ENCODE measurements around the gene FMNL1.
"Not testable (repeated sequence)": the region's sequence is repeated elsewhere in the genome, so short reads cannot be mapped to it uniquely, and the experiment has no call there.

The FMNL1 gene

GRCh38 chr17:45234641-45235415 is 13.1 kb downstream of the FMNL1 start:
- in situ Hi-C loops (cut with HindIII; ENCODE audit: low sequenced_read_pairs) = no loop called here

DNA sequence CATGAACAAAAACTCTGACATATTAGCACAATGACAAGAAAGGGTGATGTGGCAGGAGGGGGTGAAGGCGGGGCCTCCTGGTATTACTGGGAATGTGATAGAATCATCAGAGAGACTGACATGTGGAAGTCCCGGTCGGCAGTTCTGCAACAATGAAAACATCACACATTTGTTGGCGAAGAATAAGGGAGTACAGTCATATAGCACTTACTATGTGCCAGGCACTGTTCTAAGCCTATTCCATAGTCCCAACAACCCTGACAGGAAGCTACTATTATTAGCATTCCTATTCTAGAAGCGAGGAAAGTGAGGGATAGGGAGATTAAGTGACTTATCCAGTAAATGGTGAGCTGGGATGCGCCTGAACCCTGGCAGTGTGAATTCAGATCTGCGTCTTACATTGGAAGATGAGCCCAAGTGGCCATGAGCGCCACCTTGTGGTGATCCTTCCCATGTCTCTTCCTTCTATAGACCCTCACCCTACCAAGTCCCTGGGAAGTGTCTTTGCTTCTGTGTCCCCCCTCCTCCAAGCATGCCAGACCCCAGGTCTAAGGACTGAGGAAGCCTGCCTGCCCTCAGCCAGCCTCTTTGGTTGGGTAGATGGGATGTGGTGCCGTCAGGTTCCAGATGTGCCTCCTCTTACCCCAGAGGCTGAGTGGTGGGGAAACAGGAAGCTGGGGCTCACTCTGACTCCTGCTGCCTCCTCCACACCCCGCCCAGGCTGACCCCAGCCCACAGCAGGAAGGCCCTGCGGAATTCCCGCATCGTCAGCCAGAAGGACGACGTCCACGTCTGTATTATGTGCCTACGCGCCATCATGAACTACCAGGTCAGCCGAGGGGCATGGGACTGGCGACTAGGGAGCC is 14.0 kb downstream of the FMNL1 start:
- in situ Hi-C loops (cut with HindIII; ENCODE audit: low sequenced_read_pairs) = no loop called here

- in situ Hi-C loops (cut with HindIII; ENCODE audit: low sequenced_read_pairs) = no loop called here
These were observed 14.6 kb downstream of the FMNL1 start for GRCh38 chr17:45236282-45236606.

DNA sequence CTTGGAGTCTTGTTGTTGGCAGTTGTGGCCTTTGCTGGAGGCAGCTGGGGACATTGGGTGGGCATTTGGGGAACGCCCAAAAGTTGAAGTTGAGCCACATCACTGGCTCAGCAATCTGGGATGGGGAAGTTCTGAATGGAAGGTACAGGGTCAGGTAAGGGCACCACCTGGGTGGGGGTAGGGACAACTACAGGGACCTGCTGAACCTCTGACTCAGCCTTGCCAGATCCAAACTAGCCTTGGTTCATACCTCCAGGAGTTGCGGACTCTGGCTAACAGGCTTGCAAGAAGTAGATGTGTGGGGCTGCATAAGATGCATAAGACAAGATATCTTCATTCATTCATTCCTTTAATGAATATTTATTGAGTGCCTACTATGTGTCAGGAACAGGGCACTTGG is 16.0 kb downstream of the FMNL1 start:
- in situ Hi-C loops (cut with HindIII; ENCODE audit: low sequenced_read_pairs) = no loop called here

- in situ Hi-C loops (cut with HindIII; ENCODE audit: low sequenced_read_pairs) = no loop called here
These were observed 16.6 kb downstream of the FMNL1 start for GRCh38 chr17:45238155-45238774.

- in situ Hi-C loops (cut with HindIII; ENCODE audit: low sequenced_read_pairs) = no loop called here
These were observed 19.2 kb downstream of the FMNL1 start for GRCh38 chr17:45240905-45241327.

- in situ Hi-C loops (cut with HindIII; ENCODE audit: low sequenced_read_pairs) = no loop called here
These were observed 19.8 kb downstream of the FMNL1 start for GRCh38 chr17:45241328-45242028.

DNA sequence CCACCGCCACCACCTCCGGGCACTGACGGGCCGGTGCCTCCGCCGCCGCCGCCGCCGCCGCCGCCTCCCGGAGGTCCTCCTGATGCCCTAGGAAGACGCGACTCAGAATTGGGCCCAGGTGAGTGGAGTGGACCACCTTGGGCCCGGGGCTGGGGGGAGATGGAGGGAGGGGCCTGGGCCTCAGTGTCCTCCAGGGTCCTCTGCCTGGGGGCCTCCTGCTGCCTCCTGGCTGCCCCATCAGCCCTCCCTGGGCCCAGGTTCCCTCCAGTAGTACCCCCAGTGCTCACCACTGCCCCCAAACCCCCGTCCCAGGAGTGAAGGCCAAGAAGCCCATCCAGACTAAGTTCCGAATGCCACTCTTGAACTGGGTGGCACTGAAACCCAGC is 20.3 kb downstream of the FMNL1 start:
- in situ Hi-C loops (cut with HindIII; ENCODE audit: low sequenced_read_pairs) = no loop called here

DNA sequence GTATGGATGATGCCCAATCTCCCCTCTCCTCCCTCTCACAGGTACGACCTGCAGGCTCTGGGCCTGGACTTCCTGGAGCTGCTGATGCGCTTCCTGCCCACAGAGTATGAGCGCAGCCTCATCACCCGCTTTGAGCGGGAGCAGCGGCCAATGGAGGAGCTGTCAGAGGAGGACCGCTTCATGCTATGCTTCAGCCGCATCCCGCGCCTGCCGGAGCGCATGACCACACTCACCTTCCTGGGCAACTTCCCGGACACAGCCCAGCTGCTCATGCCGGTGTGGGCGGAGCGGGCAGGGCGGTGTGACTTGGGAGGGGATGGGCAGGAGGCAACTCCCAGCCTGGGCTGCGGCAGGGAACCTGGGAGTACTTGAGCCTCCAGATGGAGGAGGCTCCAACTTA is 22.1 kb downstream of the FMNL1 start:
- in situ Hi-C loops (cut with HindIII; ENCODE audit: low sequenced_read_pairs) = no loop called here

GRCh38 chr17:45244725-45245656 is 23.3 kb downstream of the FMNL1 start:
- in situ Hi-C loops (cut with HindIII; ENCODE audit: low sequenced_read_pairs) = loop anchor here (5.0 kb wide), 1 partner anchor 67 kb away; no protein-coding TSS in a partner anchor

- in situ Hi-C loops (cut with HindIII; ENCODE audit: low sequenced_read_pairs) = loop anchor here (5.0 kb wide), 1 partner anchor 66 kb away; no protein-coding TSS in a partner anchor
These were observed 24.7 kb downstream of the FMNL1 start for GRCh38 chr17:45246338-45246737.

DNA sequence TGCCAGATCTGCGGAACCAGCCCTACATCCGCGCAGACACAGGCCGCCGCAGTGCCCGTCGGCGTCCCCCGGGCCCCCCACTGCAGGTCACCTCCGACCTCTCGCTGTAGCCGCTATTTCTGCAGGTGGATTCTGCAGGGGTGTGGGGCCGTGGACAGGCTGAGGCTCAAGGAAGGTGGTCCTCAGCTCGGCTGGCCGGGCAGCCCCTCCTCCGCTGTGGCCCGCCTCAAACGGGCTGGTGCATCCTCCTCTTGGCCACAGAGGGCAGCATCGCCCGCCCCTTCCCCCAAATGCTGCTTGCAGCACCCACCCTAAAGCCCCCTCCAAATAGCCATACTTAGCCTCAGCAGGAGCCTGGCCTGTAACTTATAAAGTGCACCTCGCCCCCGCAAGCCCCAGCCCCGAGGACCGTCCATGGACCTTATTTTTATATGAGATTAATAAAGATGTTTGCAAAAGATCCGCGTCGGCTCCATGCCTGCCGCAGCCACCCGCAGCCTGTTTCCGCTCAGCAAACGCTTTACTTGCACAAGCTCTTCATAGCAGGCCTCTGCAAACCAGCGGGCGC is 25.3 kb downstream of the FMNL1 start:
- in situ Hi-C loops (cut with HindIII; ENCODE audit: low sequenced_read_pairs) = loop anchor here (5.0 kb wide), 1 partner anchor 65 kb away; no protein-coding TSS in a partner anchor

GRCh38 chr17:45247429-45248131 is 25.9 kb downstream of the FMNL1 start:
- in situ Hi-C loops (cut with HindIII; ENCODE audit: low sequenced_read_pairs) = loop anchor here (5.0 kb wide), 1 partner anchor 65 kb away; no protein-coding TSS in a partner anchor

DNA sequence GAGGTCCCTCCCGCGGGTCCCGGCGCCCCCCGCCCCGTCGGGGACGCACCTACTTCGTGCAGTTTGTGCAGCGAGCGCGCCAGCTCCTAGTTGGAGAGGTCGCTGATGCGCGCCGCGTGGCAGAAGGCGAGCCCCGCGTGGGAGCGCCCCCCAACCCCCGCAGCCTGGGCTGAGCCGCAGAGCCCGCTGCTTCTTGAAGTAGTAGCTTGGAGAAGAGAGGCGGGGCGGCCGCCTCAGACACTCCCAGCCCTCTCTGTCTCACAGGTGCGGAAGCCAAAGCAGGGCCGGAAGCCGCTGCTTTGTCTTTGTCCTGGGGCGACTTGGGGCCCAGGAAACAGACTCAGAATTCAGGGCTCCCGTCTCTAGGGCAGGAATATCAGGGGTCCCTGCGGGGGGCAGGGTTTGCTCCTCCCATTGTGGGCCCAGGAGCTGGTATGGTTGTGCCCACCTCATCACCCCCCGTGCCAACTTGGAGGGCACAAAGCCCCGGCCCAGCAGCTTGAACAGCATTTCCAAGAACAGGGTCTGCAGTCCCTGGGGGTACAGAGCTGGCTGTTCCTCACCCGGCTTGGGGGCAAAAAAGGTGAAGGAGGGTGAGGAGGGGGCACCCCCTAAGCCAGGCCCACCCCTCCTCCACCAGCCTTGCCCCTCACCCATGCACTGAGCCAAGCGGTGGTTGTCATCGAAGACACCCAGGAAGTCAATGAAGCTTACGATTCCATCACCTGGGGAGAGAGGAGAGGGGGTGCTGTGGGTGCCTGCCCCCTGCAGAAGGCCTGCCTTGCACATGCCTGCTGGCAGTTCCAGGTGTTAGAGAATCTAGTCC is 26.7 kb downstream of the FMNL1 start:
- in situ Hi-C loops (cut with HindIII; ENCODE audit: low sequenced_read_pairs) = loop anchor here (5.0 kb wide), 1 partner anchor 64 kb away; no protein-coding TSS in a partner anchor

DNA sequence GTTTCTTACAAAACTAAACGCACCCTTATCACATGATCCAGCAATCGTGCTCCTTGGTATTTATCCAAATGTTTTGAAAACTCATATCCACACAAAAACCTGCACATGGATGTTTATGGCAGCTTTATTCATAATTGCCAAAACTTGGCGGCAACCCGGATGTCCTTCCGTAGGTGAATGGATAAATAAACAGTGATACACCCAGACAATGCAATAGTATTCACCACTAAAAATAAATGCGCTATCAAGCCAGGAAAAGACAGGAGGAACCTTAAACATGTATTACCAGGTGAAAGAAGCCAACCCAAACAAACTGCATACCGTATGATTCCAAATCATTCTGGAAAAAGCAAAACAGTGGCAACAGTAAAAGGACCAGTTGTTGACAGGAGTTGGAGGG is 30.2 kb downstream of the FMNL1 start:
- in situ Hi-C loops (cut with HindIII; ENCODE audit: low sequenced_read_pairs) = no loop called here

DNA sequence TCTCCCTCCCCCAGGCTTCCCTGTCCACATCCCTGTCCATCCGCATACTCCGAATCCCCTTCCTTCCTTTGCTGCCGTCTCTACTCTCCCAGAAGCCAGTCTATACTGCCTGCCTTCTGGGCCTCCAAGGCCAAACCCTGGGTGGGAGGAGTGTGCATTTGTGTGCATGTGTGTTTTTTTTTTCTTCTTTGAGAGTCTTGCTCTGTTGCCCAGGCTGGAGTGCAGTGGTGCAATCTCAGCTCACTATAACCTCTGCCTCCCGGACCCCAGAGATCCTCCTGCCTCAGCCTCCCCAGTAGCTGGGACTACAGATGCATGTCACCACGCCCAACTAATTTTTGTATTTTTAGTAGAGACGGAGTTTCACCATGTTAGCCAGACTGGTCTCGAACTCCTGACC is 31.6 kb downstream of the FMNL1 start:
- in situ Hi-C loops (cut with HindIII; ENCODE audit: low sequenced_read_pairs) = not testable (repeated sequence)

- in situ Hi-C loops (cut with HindIII; ENCODE audit: low sequenced_read_pairs) = no loop called here
These were observed 32.2 kb downstream of the FMNL1 start for GRCh38 chr17:45253879-45254278.

DNA sequence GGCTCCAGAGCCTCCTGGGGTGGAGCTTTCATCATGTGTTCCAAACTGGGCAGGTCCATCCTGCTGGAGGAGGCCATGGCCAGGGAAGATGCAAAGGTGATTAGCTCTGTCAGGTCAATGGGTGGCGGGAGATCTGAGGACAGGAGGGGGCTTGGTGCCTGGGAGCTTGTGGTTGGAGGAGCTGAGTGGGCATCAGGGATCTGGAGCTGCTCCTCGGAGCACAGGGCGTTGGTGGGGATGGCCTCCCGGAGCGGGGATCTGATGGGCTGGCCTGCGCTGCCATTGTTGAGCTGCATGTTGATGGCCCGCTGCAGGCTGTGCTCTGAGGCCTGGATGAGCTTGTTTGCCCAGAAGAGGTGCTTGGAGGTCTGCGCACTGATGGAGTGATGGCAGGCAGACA is 33.7 kb downstream of the FMNL1 start:
- in situ Hi-C loops (cut with HindIII; ENCODE audit: low sequenced_read_pairs) = no loop called here

All from DLD1 (cell line).